Adrenal gland (tissue), 5 donors: ENCODE measurements around the gene NFKBIE.

ENCODE experiments used
- CTCF ChIP-seq, 6 experiments: fragments of 450-650 bp in 4 of 6; fragments of 200-600 bp in 2 of 6; sonication (generic) in 1 of 6; IDR thresholded peaks; 1 replicate in 5 of 6; 2 replicates in 1 of 6; pipeline versions ENCODE4 v1.5.1 to v1.8.0; 2016 to 2021; ENCODE audit warnings: antibody characterized with exemption in 6 of 6, mild to moderate bottlenecking in 2 of 6, moderate library complexity in 1 of 6
- POLR2A ChIP-seq, 2 donors: fragments of 450-650 bp; IDR thresholded peaks; one replicate each; pipeline ENCODE4 v1.6.1; 2017; ENCODE audit warnings: antibody characterized with exemption in 2 of 2, mild to moderate bottlenecking in 2 of 2, moderate library complexity in 1 of 2
- donor health status: DM: no; HTN: no; CAD: no.

- TF ChIP-seq CTCF (IDR thresholded peaks at IDR 0.05), result peak; percentile 94 to 99 (median 97)
- TF ChIP-seq POLR2A (IDR thresholded peaks at IDR 0.05), result peak; percentile 16 to 39
These were observed 27.4 kb downstream of the NFKBIE start for GRCh38 chr6:44237813-44238433.
